GM04504 (cell line): ENCODE measurements around the gene CRYZL1.

Experiments used
- DNase-seq: peaks from one replicate; pipeline ENCODE4 v3.0.0-alpha.2; 2012; ENCODE audit warnings: low read depth

The CRYZL1 gene

GRCh38 chr21:33541105-33541711 lies 100.3 kb downstream of the CRYZL1 start:
- no peak for DNase-seq

GRCh38 chr21:33540711-33541104 lies 100.8 kb downstream of the CRYZL1 start:
- DNase-seq: no peak

GRCh38 chr21:33539616-33540015 lies 101.9 kb downstream of the CRYZL1 start:
- no peak for DNase-seq
